Lung (tissue), 12 donors: Measurements from ENCODE around the gene DTNBP1. TPM values are rescaled to one million over a fixed set of nuclear protein-coding genes. Genes with fewer than 3 reads are reported as not detected.

Source experiments
- ATAC-seq: fragments of 200-7000 bp; cut with Tn5 transposase; one replicate; pipeline ENCODE4 v1.9.1; 2020; ENCODE audit warnings: moderate number of reproducible peaks; ENCODE audit not compliant: insufficient read depth, low FRiP score
- DNase-seq, 3 donors: peaks; one replicate each; pipeline ENCODE4 v3.0.0-alpha.2; 2013 to 2017
- H3K27ac ChIP-seq, 2 donors: one replicate each; pipeline ENCODE4 v1.5.1; 2013; ENCODE audit warnings: mild to moderate bottlenecking in 2 of 2, moderate library complexity in 2 of 2, control low read depth in 1 of 2, inconsistent platforms in 1 of 2, low read depth in 1 of 2, low read length in 1 of 2
- H3K27me3 ChIP-seq, 3 donors: one replicate each; pipeline ENCODE4 v1.5.1; 2013; ENCODE audit warnings: low read length in 2 of 3; ENCODE audit not compliant: control insufficient read depth in 3 of 3, insufficient read depth in 3 of 3
- H3K36me3 ChIP-seq, 4 donors: one replicate each; pipeline ENCODE4 v1.5.1; 2013; ENCODE audit warnings: low read length in 4 of 4, mild to moderate bottlenecking in 1 of 4, moderate library complexity in 1 of 4; ENCODE audit not compliant: control insufficient read depth in 4 of 4, insufficient read depth in 4 of 4
- H3K4me1 ChIP-seq, 5 donors: one replicate each; pipeline ENCODE4 v1.5.1; 2013; ENCODE audit warnings: low read length in 5 of 5, mild to moderate bottlenecking in 2 of 5, moderate library complexity in 1 of 5; ENCODE audit not compliant: control insufficient read depth in 5 of 5, insufficient read depth in 5 of 5
- H3K4me3 ChIP-seq: one replicate; pipeline ENCODE4 v1.5.1; 2013; ENCODE audit warnings: mild to moderate bottlenecking, control low read depth, moderate library complexity
- H3K9ac ChIP-seq, 2 donors: one replicate each; pipeline ENCODE4 v1.5.1; 2013; ENCODE audit warnings: low read length in 2 of 2, control low read depth in 1 of 2; ENCODE audit not compliant: insufficient read depth in 1 of 2
- H3K9me3 ChIP-seq, 4 donors: one replicate each; pipeline ENCODE4 v1.5.1; 2013; ENCODE audit warnings: low read length in 3 of 4, mild to moderate bottlenecking in 1 of 4, moderate library complexity in 1 of 4; ENCODE audit not compliant: control insufficient read depth in 4 of 4, insufficient read depth in 3 of 4
- CTCF ChIP-seq: IDR thresholded peaks from 2 replicates; pipeline ENCODE4 v1.5.1; 2012; ENCODE audit warnings: mild to moderate bottlenecking; ENCODE audit errors: control extremely low read depth, extremely low read depth
- WGBS, 2 donors: extraction: QIAGEN DNeasy Blood & Tissue Kit; methylation state at CpG; one replicate each; pipeline ENCODE4 v1.1.7; 2013; 5-methylcytosine and 5-hydroxymethylcytosine counted together
- polyA plus RNA-seq, 2 donors: library from polyadenylated mRNA; stranded (reverse); fragments of 200-250 nt; gene quantifications; one replicate each; pipeline ENCODE4 v1.2.1, GENCODE V29; 2013
- total RNA-seq, 2 donors: library from RNA; depleted of rRNA in 1 of 2; stranded (reverse); fragments of >200 nt in 1 of 2; gene quantifications; one replicate each; pipeline ENCODE4 v1.2.1, GENCODE V29; 2014 to 2021
- donor health status: control.
- donor health status: control.
- donor health status: Bipolar disorder and iron deficiency.
- donor health status: healthy.
- donor health status: DM: yes; HTN: yes; CAD: no.

DTNBP1 gene
- total and polyA plus RNA-seq, 4 donors, result 9.9 to 23.9 (median 20.5) TPM

- Histone ChIP-seq H3K9ac (peak overlapping the region in 1 of 2 donors; percentile 8), H3K4me3 (no peak overlapping the region), H3K36me3 (peaks cover 0 to 23% (median 18%) of the 10 kb centered on the region in 4 donors), H3K9me3 (no peaks in the 10 kb centered on the region), H3K4me1 (peaks cover 7 to 42% (median 14%) of the 10 kb centered on the region in 5 donors), H3K27me3 (no peaks in the 10 kb centered on the region), H3K27ac (peak overlapping the region; percentile 7 to 60)
- DNase-seq (peak; percentile 87 to 98 (median 97)), ATAC-seq (no peak)
- WGBS, 2 donors, result 35 to 38% methylated on average over 26 of the region's 26 CpGs
- TF ChIP-seq CTCF, result no peak
Observed at GRCh38 chr6:15504581-15505350, 158.1 kb downstream of the DTNBP1 start.

- ATAC-seq (no peak), DNase-seq (peak in 2 of 3 donors; percentile 30 to 37)
- Histone ChIP-seq H3K9me3 (no peaks in the 10 kb centered on the region), H3K9ac (no peak overlapping the region), H3K4me3 (no peak overlapping the region), H3K27ac (peak overlapping the region; percentile 7 to 60), H3K4me1 (peaks cover 7 to 42% (median 14%) of the 10 kb centered on the region in 5 donors), H3K27me3 (no peaks in the 10 kb centered on the region), H3K36me3 (peaks cover 0 to 23% (median 16%) of the 10 kb centered on the region in 4 donors)
- 78 to 85% methylated on average over 12 of the region's 12 CpGs for WGBS, 2 donors
- TF ChIP-seq CTCF, result no peak
Observed at GRCh38 chr6:15504040-15504495, 158.8 kb downstream of the DTNBP1 start.

- no peak for TF ChIP-seq CTCF
- Histone ChIP-seq H3K9me3 (no peaks in the 10 kb centered on the region), H3K4me3 (no peak overlapping the region), H3K4me1 (peaks cover 7 to 42% (median 14%) of the 10 kb centered on the region in 5 donors), H3K9ac (no peak overlapping the region), H3K27ac (no peak overlapping the region), H3K36me3 (peaks cover 0 to 23% (median 17%) of the 10 kb centered on the region in 4 donors), H3K27me3 (no peaks in the 10 kb centered on the region)
- WGBS, 2 donors, result 94 to 96% methylated on average over 6 of the region's 6 CpGs
- ATAC-seq (no peak), DNase-seq (no peak)
Observed at GRCh38 chr6:15503346-15503680, 159.5 kb downstream of the DTNBP1 start.
